DMS114 treated with DMSO at 0.1 percent for 48 hours (cell line): ENCODE results near the gene BPNT1.
"Not testable (repeated sequence)": the region's sequence is repeated elsewhere in the genome, so short reads cannot be mapped to it uniquely, and the experiment has no call there.

Experiments used
- DNase-seq: peaks from one replicate; lab custom pipeline; 2025; ENCODE audit not compliant: unreplicated experiment; lab: John Stamatoyannopoulos, UW

BPNT1 gene

DNA sequence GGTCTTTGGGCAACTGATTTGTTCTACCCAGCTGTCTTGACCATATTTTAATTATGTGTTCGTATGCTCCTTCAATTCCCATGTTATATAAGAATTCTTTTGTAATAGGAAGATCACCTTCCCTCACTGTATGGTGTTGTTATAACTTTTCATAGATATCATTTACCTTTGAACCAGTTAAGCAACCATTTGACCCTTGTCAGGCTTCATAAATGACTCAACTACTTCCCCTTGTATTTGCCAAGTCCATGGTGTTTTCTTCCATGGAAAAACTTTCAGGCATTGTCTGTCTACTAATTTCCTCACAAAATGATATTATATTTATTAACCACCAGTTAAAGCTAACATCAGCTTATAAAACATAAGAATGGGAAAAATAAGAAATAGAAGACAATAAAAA is 5.1 kb downstream of the BPNT1 start:
- DNase-seq: no peak

DNA sequence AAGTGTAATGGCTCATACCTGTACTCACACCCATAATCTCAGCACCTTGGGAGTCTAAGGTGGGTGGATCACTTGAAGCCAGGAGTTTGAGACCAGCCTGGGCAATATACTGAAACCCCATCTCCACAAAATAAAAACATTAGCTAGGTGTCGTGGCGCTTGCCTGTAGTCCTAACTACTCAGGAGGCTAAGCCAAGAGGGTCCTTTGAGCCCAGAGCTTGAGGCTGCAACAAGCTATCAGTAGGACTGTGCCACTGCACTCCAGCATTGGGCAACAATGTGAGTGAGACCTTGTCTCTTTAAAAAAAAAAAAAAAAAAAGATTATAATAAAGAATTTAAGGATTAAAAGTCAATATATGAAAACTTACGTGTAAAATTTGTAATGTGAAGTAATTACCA is 11.7 kb downstream of the BPNT1 start:
- no peak for DNase-seq

- DNase-seq: no peak
Measured at GRCh38 chr1:220076861-220077762, 12.5 kb downstream of the BPNT1 start.

DNA sequence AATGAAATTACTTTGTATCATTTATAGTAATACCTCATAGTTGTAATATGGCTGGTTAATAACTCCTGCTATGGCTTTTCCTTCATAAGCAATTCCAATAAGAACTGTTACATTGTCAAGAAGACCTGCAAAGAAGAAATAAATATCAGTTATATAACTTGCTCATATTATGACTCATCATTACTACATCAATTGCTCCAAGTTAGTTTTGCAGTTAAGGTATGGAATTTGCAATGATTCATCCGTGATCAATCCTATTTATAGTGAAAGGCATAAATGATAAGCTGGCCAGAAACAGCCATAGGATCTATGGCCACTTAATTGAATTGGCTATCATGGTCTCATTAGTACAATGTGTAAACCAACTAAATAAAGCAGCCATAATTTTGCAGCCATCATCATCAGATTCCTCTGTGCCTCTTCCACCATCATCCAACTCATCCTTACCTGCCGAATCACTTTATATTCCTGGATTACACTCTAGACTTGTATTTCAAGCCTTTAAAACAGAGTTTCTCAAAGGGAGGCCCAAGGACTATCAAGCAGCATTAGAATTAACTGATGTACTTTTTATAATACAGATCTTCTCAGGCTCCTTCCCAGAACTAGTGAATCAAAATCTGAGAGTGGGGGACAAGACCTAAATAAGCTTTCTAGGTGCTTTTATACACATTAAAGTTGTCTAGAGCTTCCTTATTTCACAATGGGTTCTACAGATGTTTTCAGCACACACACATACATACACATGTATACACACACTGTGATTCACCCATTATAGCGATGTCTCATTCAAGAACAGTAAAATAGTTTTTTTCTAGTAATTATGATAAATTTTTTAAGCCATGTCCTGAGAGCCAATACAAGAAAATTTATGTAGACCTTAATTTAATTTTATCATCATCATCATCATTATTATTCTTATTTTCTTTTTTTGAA is 22.1 kb downstream of the BPNT1 start:
- no peak for DNase-seq

- no peak for DNase-seq
Measured at GRCh38 chr1:220062629-220063028, 27.0 kb downstream of the BPNT1 start.

DNA sequence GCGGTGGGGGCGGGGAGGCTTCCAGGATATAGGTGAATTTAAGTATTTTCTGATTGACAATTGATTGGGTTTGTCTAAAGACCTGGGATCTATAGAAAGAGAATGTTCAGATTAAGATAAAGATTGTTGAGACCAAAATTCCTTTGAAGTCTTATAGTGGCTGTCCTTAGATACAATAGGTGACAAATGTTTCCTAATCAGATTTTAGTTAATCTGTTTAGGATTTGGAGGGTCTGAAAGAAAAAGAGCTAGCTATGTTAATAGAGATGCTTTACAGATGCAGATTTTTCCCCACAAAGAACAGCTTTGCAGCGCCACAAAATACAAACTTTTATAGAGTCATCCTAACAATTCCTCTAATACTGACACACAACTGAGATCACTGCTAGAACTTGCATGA is 28.7 kb downstream of the BPNT1 start:
- DNase-seq: no peak

- no peak for DNase-seq
Measured at GRCh38 chr1:220056374-220056773, 33.2 kb downstream of the BPNT1 start.

GRCh38 chr1:220046052-220046930 is 43.3 kb downstream of the BPNT1 start, which contains the start of gene EPRS1:
Gene EPRS1 (minus strand): TSS chr1:220046505. CDS start chr1:220046388, 117 bp downstream.
- peak; percentile 92 for DNase-seq

- peak; percentile 14 for DNase-seq
Measured at GRCh38 chr1:220045356-220046051, 44.1 kb downstream of the BPNT1 start.

DNA sequence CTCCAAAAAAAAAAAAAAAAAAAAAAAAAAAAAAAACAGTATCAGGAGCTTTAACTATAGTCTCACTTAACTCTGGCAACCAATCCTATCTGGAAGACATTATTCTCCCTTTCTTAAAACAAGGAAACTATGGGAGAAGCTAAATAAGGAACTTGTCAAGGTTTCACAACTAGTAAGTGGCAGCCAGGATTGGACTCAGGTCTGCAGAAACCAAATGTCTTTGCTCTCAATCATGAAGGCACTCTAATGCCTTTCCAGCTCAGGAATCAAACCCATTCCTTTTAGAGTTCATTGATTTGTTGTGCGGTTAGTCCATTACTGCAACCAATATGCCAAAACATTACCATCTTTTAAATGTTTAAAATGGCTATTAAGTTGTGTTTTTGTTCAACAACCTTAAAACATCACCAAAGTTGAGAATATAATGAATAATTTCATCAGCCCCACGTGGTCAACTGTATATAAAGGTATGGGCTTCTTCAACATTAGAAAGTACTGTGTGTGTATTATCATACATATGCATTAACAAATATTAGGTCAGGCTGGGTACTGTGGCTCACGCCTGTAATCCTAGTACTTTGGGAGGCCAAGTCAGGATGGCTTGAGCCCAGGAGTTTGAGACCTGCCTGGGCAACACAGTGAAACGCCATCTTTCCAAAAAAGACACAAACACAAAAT is 44.8 kb downstream of the BPNT1 start:
- DNase-seq: no peak

- no peak for DNase-seq
Measured at GRCh38 chr1:220043646-220044045, 45.9 kb downstream of the BPNT1 start.

- DNase-seq: no peak
Measured at GRCh38 chr1:220040028-220040596, 49.5 kb downstream of the BPNT1 start.

- no peak for DNase-seq
Measured at GRCh38 chr1:220038640-220039039, 50.9 kb downstream of the BPNT1 start.

GRCh38 chr1:220037810-220038209 is 51.8 kb downstream of the BPNT1 start:
- not testable (repeated sequence) for DNase-seq

- DNase-seq: no peak
Measured at GRCh38 chr1:220032911-220033310, 56.7 kb downstream of the BPNT1 start.

DNA sequence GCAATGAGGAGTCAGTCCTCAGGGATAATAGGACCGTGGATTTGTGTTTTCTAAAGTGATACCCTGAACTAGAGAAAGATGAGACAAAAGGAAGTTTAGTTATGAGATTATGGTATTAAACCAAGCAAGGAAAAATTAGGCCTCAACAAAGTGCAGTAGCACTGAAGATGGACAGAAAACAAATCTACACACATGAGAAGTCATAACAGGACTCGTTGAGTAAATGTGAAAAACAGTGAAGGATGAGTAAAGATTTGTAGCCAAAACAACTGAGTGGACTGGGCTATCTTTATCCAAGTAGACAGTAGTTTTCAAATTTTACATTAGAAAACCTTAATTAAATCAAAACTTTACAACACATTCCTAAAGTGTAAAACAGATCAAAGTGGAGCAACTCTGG is 58.3 kb downstream of the BPNT1 start:
- no peak for DNase-seq

DNA sequence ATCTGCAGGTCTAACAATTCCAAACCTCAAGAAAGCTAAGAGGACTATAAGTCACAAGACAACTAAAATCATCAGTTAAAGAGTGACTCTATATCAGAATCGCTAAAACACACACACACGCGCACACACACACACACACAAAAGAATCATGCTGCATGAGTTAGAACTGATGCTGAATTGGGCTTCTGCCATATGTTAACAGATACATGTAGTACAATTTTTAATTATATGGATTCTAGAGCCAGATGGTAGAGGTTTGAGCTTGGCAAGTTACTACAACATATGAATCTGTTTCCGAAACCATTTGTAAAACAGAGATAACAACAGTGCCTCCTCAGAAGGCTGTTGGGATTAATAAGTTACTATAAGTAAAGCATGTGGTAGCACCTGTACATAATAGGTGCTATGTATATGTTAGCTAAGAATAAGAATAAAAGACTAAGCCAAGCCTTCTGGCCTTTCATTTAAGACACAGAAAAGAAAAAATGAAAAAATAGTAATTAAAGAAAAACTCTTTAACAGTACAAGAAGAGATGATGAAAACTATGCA is 61.2 kb downstream of the BPNT1 start:
- DNase-seq: no peak

- no peak for DNase-seq
Measured at GRCh38 chr1:220019071-220019470, 70.5 kb downstream of the BPNT1 start.

DNA sequence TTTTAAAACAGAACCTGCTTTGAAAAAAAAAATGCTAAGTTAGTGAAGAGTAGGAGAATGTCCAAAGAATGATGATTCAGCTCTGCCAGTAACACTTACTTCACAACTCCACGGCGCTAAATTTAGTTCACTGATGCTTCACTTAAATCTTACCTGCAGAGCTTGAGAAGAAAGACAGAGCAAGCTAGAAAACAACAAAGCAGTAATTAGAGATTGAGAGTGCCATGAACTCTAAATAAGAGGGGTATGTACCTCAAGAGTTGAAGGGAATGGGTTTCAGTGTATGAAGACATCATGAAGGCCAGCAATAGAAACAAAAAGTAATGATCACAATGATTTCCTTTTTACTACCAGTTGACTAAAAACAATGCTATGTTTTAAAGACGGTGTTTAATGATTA is 76.1 kb downstream of the BPNT1 start:
- no peak for DNase-seq
